ENCODE measurements around the gene P2RX6.

DNA sequence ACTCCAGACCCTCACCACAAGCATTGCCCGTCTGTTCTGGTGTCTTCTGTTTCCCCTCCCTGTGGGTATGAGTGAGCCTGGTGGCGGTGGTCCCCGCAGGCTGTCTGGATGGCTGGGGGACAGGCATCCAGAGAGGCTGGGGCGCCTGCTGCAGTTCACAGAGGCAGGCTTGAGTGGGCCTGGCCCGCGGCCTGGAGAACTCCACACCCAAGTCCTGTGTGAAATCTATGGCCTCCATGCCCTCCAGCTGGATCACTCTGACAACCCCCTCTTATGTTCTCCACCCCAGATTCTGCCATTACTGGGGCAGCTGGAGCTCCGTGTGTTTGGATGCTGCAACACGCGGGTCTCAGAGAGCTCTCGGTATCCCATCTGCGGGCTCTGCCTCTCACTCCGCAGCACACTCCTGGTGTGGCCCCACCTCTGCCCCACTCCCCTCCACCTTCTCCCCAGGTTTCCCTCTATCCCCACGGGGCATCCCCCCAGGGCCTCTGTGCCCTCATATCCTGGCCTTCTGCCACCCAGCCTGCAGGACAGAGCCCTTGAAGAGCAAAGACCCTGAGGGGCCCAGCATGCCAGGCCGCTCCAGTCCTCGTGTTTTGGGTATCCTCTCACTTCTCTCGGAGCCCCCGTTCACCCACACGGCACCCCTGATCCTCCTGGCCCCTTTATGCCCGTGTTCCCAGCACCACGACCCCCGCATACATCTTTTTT lies 62.1 kb downstream of the P2RX6 start:
- TF ChIP-seq, protein P1, sequence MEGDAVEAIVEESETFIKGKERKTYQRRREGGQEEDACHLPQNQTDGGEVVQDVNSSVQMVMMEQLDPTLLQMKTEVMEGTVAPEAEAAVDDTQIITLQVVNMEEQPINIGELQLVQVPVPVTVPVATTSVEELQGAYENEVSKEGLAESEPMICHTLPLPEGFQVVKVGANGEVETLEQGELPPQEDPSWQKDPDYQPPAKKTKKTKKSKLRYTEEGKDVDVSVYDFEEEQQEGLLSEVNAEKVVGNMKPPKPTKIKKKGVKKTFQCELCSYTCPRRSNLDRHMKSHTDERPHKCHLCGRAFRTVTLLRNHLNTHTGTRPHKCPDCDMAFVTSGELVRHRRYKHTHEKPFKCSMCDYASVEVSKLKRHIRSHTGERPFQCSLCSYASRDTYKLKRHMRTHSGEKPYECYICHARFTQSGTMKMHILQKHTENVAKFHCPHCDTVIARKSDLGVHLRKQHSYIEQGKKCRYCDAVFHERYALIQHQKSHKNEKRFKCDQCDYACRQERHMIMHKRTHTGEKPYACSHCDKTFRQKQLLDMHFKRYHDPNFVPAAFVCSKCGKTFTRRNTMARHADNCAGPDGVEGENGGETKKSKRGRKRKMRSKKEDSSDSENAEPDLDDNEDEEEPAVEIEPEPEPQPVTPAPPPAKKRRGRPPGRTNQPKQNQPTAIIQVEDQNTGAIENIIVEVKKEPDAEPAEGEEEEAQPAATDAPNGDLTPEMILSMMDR (conservative IDR thresholded peaks at IDR 0.05; ENCODE audit: low read depth, low read length) = no peak
- TF ChIP-seq CEBPB (IDR thresholded peaks at IDR 0.05; ENCODE audit: low read depth, low read length) (no peak), SMC3 (IDR thresholded peaks at IDR 0.05; ENCODE audit: low read depth, low read length) (no peak), RFX5 (IDR thresholded peaks at IDR 0.05; ENCODE audit: low read depth, low read length) (no peak), MXI1 (IDR thresholded peaks at IDR 0.05; ENCODE audit: borderline replicate concordance, low read depth, low read length) (no peak), RAD21 (IDR thresholded peaks at IDR 0.05; ENCODE audit: low read length) (no peak), MAZ (IDR thresholded peaks at IDR 0.05; ENCODE audit: borderline replicate concordance, low read depth, low read length) (no peak), POLR2A (IDR thresholded peaks at IDR 0.05; ENCODE audit: low read depth, low read length) (no peak), FOS (IDR thresholded peaks at IDR 0.05; ENCODE audit: low read depth, low read length) (no peak), CHD1 (IDR thresholded peaks at IDR 0.05; ENCODE audit: low read depth, low read length) (no peak)
- TF ChIP-seq, protein P2, sequence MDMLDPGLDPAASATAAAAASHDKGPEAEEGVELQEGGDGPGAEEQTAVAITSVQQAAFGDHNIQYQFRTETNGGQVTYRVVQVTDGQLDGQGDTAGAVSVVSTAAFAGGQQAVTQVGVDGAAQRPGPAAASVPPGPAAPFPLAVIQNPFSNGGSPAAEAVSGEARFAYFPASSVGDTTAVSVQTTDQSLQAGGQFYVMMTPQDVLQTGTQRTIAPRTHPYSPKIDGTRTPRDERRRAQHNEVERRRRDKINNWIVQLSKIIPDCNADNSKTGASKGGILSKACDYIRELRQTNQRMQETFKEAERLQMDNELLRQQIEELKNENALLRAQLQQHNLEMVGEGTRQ (IDR thresholded peaks at IDR 0.05; ENCODE audit: low read depth, low read length) = no peak
- TF ChIP-seq, protein P3, sequence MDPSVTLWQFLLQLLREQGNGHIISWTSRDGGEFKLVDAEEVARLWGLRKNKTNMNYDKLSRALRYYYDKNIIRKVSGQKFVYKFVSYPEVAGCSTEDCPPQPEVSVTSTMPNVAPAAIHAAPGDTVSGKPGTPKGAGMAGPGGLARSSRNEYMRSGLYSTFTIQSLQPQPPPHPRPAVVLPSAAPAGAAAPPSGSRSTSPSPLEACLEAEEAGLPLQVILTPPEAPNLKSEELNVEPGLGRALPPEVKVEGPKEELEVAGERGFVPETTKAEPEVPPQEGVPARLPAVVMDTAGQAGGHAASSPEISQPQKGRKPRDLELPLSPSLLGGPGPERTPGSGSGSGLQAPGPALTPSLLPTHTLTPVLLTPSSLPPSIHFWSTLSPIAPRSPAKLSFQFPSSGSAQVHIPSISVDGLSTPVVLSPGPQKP (IDR thresholded peaks at IDR 0.05; ENCODE audit: borderline replicate concordance, low read depth, low read length) = no peak
